A673 (cell line): ENCODE results near the gene MESD.

ENCODE experiments used
- EZH2 ChIP-seq: fragments of 200-600 bp; sonication (generic); IDR thresholded peaks from 2 replicates; pipeline ENCODE4 v1.6.1; 2017; ENCODE audit warnings: borderline replicate concordance, low read depth, mild to moderate bottlenecking, mixed read lengths, antibody characterized with exemption, low read length; ENCODE audit not compliant: poor library complexity, severe bottlenecking
- TF ChIP-seq, protein P1 (sequence below): fragments of 300-800, 200-600 bp; sonication (generic); conservative IDR thresholded peaks from 2 replicates; pipeline ENCODE4 v1.5.1; 2017; ENCODE audit warnings: low read depth, mild to moderate bottlenecking, antibody characterized with exemption, low read length, moderate library complexity, mixed read lengths

DNA sequence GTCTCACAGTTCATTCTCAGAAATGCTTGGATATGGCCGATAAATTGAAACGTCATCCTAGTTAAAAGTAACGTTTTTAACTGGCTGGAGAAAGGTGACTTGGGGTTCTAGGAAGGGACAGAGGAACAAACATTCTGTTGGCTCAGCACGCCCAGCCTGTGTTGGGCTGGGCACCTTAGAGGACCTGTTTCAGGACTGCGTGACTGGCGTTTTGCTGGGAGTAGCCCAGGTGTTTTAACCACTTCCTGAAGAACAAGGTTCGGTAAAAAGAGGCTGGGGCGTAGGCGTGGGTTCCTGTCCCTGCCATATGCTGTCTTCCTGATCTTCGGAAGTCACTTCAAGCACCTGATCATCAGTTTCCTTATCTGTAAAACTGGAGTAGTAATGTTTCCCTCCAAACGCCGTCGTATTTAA lies 10.0 kb upstream of the MESD start:
- TF ChIP-seq, protein P1, sequence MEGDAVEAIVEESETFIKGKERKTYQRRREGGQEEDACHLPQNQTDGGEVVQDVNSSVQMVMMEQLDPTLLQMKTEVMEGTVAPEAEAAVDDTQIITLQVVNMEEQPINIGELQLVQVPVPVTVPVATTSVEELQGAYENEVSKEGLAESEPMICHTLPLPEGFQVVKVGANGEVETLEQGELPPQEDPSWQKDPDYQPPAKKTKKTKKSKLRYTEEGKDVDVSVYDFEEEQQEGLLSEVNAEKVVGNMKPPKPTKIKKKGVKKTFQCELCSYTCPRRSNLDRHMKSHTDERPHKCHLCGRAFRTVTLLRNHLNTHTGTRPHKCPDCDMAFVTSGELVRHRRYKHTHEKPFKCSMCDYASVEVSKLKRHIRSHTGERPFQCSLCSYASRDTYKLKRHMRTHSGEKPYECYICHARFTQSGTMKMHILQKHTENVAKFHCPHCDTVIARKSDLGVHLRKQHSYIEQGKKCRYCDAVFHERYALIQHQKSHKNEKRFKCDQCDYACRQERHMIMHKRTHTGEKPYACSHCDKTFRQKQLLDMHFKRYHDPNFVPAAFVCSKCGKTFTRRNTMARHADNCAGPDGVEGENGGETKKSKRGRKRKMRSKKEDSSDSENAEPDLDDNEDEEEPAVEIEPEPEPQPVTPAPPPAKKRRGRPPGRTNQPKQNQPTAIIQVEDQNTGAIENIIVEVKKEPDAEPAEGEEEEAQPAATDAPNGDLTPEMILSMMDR: no peak
- TF ChIP-seq EZH2: no peak
